Stimulated activated CD8-positive, alpha-beta memory T cell treated with anti-CD3 and anti-CD28 coated beads, Interleukin-15, amount 100 ng/mL, for 48 hours (primary cell): ENCODE results near the gene NIPAL3.

Source experiments
- DNase-seq, 2 donors: peaks; one replicate each; pipeline ENCODE4 v3.0.0-alpha.2; 2020; ENCODE audit warnings: low read depth in 2 of 2

Gene NIPAL3

DNA sequence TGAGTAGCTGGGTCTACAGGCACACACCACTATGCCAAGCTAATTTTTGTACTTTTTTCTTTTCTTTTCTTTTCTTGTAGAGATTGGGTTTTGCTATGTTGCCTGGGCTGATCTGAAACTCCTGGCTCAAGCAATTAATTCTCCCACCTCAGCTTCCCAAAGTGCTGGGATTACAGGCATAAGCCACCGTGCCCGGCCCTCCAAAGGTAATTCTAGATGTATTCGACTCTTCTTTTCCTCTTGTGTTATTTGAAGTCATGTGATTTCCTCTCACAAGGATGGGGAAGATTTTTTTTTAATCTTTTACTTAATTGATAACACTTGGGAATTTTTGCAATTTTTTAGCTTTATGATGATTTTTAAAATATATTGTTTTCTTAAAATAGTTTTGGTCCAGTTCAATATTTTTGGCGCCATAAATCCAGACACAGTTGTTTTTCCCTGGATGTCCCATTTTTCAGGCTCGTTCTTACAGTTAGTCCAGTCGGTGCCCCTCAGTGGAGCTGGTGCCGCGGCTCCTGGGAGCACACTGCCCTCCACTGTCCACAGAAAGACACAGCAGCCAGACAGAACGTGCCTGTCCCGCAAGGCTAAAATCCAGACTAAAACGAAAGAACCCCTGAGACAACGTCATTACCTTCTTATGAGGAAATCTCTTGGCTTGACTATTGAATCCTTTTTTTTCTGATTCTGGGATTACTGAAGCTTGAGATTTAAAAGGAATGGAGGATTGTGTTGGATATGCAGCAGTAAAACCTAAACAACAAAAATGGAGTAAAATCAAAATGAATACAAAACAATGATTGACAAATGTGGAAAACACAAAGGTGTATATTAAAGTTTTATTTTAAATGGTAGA is 24.4 kb upstream of the NIPAL3 start:
- DNase-seq, result peak in 1 of 2 donors; percentile 52

DNA sequence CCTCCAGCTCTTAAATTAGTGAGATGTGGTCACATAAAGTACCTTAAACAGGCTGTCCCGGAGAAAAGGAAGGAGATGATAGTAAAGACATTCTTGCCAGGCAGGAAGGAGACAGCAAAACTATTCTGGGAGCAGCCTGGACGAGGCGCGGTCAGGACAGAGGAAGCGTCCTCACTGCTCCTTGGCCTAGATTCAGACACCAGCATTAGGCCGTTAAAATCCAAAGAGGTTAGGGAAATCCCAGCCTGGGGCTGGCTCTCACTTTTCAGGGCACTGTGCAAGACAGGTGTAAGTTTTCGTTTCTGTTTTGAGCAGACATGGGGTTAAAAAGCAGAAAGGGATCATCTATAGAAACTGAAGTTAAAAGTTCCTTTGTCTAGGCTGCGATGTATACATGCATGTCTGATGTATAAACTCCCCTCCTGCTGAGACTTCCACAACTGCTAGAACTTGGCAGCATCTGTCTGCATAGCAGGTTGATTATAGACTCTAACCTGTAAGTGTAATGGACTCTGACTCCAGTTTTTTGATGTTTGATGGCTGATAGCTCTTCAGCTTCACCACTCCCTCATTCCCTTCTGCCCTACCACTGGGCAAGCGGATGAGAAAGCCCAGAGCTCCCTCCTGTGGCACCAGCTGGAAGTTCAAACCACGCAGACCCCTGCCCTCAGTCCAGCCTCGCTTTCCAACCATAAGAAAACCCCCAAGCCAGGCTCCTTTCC is 23.6 kb upstream of the NIPAL3 start:
- no peak for DNase-seq

DNA sequence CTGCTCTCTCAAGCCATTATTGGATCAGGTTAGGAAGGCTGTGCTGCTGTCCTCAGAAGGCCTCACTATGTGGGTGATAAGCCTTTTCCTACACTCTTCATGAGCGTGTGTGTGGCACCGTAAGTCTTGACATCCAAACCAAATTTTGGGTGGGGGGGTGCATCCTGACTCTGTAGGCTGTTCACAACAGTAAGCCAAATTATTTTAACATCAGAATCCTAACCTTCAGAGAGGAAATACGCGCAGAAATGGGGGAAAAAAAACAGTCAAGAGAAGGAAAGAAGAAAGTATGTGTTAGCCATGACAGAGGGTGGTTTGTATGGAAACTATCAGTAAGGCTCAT is 23.0 kb upstream of the NIPAL3 start:
- no peak for DNase-seq

- no peak for DNase-seq
Measured at GRCh38 chr1:24392982-24393650, 22.5 kb upstream of the NIPAL3 start.

GRCh38 chr1:24393892-24394291 is 21.7 kb upstream of the NIPAL3 start:
- no peak for DNase-seq

DNA sequence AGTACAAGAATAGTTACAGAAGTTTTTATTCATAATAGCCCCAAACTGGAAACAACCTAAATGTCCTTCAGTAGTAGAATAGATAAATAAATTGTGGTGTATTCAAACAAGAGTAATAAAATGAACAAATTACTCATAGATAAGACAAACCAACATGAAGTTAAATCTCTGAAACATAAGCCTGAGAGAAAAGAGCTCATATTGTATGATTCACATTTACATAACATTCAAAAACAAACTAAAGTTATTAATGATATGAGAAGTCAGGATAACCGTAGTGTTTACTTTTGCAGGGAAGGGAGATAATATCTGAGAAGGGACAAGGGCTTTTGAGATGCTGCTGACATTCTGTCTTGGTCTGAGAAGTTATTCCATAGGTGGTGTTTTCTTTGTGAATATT is 15.5 kb upstream of the NIPAL3 start:
- DNase-seq, result no peak

DNA sequence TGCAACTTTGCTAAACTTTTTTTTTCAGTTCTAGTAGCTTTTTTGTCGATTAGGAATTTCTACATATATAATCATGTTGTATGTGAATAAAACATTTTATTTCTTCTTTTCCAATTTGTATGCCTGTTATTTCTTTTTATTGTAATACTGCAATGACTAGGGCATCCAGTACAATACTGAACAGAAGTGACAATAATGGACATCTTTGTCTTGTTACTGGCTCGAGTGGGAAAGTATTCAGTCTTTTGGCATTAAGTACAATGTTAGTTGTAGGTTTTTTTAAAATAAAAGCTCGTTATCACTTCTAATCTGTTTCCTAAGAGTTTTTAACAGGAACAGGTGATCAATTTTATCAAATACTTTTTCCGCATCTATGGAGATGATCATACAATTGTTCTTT is 11.8 kb upstream of the NIPAL3 start:
- DNase-seq, result no peak

DNA sequence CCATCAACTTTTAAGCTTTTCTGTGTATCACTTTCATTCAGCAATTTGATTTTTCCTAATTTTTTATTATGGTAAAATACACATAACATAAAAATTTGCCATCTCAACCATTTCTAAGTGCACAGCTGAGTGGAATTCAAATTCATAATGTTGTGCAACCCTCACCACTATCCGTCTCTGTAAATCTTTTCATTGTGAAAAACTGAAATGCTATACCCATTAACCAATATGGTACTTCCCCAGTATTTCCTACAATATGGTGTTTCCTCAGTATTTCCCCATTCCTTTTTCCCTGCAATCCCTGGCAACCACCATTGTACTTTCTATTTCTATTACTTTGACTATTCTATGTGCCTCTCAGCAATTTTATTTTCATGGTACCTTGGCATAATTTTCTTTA is 8.8 kb upstream of the NIPAL3 start:
- DNase-seq, result no peak

DNA sequence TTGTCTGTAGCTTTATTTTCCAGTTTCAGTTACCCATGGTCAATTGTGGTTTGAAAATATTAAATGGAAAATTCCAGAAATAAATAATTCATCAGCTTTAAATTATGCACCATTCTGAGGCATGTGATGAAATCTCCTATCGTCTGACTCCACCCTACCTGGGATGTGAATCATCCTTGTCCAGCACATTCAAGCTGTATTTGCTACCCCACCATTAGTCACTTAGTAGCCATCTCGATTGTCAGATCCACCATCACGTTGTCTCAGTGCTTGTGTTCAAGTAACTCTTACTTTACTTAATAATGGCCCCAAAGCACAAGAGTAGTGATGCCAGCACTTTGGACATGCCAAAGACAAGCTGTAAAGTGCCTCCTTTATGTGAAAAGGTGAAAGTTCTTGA is 6.1 kb upstream of the NIPAL3 start:
- DNase-seq, result no peak

GRCh38 chr1:24410750-24411149 is 4.9 kb upstream of the NIPAL3 start:
- no peak for DNase-seq

DNA sequence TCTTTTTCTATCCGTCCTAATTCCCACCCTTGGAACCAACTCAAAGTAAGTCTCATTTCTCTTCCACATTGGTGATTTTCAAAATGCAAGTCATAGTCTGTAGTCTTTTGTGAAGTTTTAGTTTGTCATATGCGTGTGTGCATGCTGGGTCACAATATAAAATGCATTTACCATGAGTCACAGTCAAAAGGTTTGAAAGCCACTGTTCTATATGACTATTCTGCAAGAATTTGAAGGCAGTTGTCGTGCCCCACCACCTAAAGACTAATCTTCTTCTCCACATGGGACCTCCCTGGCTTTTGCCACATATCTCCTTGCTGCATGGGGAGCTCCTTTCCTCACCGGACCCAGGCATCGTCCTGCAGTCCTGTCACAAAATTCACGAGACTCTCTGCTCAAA is 3.6 kb upstream of the NIPAL3 start:
- DNase-seq, result no peak

GRCh38 chr1:24412408-24412807 is 3.2 kb upstream of the NIPAL3 start:
- DNase-seq, result no peak

DNA sequence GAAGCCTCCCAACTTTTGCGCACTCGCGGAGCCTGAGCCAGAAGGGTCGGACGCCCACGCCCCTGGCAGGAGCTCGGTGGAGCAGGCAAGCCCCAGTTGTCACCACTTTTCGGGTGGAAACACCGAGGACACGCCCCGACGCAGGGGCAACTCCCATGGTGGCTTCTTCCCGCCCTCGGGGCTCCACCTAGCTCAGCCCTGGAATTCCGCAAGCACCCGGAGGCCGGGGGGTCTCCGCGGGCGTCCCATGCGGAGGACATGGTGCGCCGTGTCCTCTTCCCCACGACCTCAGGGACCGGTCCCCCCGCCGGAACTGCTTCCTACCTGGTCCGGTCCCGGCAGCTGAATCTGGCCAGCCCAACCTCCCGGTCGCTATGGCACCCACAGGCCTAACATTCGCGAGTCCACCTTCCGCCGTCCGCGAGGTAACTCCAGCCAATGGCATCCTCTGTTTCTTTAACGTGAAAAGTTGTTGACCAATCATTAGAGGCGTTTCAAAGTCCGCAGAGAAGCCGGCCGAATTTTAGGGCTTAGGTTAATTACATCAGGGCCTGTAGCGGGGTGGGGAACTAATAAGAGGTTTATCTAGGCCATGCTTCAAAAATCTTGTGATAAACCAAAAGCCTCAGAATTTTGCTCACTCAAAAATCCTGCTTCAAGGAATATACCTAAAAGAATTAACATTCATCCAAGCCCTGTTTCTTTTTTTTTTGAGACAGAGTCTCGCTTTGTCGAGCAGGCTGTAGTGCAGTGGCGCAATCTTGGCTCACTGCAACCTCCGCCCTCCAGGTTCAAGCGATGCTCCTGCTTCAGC is 2.0 kb upstream of the NIPAL3 start, which contains the start of gene STPG1:
Gene STPG1 (minus strand): TSS at position 433 of the 814 bp plus-strand sequence. CDS start 12,394 bp downstream, outside the sequence.
- peak; percentile 75 to 77 for DNase-seq

DNA sequence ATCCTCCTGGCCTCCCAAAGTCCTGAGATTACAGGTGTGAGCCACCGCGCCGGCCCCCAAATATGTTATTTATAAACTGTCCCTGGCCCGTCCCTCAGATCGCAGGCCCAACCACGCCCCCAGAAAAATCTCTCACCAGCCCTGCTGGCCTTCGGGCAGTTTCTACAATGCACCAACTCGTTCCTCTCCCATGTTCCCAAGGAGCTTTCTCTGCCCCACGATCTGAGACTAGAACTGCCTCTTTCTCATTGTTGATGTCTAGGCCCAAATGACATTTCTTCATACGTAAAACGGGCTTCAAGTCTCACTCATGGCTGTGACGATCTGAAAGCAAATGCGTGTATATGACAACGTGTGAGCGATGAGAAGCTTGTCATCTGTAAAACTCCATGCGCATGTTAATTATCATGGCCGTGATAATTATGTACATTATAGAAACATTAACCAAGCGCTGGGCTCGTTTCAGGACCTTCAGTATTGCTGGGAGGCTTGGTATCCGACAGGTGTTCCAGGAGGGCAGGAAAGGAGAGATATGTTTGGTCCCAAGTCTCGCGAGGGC is 748 bp upstream of the NIPAL3 start:
- no peak for DNase-seq

DNA sequence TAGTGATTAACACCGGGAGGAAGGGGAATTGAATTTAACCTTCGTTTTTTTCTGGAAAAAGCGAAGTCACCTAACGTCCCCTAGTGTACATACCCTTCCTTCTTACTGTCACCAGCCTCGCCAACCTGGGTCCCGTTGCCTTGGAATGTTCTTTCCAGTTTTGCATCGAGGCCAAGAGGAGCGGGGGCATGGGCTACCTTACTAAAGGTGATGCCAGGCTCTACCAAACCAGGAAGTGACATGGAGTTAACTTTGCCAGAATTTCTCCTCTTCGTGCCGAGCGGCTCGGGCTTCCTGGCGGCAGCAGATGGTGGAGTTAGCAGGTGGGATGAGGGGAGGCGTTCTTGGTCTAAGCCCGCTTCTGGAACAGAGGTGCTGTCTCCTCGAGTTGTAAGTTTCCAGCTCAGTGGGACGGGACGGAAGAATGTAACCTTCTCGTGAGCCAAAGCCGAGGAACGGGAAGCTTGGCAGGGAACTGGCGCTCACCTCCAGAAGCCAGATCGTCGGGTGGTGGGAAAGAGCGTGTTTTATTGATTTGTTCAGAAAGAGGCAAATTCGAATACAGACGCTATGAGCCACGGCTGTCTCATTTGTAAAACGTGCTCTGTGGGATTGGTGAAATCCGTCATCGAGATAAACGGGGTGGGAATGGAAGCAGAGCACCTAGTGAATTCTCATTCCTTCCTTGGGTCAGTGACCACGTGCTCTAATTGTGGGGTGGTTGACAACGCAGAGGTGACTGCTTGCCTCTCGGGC is 486 bp downstream of the NIPAL3 start:
- DNase-seq, result no peak

GRCh38 chr1:24416666-24417391 is 1.2 kb downstream of the NIPAL3 start:
- DNase-seq, result no peak

- DNase-seq, result no peak
Measured at GRCh38 chr1:24417681-24418080, 2.1 kb downstream of the NIPAL3 start.

- no peak for DNase-seq
Measured at GRCh38 chr1:24418898-24419628, 3.5 kb downstream of the NIPAL3 start.

- no peak for DNase-seq
Measured at GRCh38 chr1:24420547-24420946, 4.9 kb downstream of the NIPAL3 start.
